ENCODE data around the gene BUD23. TPM values are rescaled to one million over a fixed set of nuclear protein-coding genes. Genes with fewer than 3 reads are reported as not detected.
A peak's percentile ranks its signal among the peaks of the same experiment; 100 is the strongest.

BUD23 gene
- total RNA-seq, 1 donor from 2014 or later, result 38.4 TPM

DNA sequence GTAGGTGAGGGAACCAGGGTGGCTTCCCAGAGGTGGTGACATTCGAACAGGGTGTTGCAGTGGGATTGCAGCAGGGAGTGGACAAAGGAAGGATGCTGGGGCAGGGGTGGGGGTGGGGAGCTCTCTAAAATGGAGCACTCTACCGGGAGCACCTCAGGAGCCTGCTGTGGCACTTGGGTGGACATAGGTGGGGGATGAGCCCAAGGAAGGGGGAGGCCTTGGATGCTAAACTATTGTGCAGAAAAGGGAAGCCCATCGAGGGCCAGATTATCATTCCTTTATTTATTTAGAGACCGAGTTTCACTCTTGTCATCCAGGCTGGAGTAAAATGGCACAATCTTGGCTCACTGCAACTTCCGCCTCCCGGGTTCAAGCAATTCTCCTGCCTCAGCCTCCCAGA, 39.4 kb downstream of the BUD23 start:
- no peak for DNase-seq
- no peak for ATAC-seq
- Histone ChIP-seq H3K36me3 (no peaks in the 10 kb centered on the region), H3K9me3 (no peaks in the 10 kb centered on the region), H3K27me3 (peaks cover 7% of the 10 kb centered on the region), H3K4me1 (peaks cover 17% of the 10 kb centered on the region), H3K4me3 (no peak overlapping the region), H3K27ac (no peak overlapping the region)
- TF ChIP-seq, protein P1, sequence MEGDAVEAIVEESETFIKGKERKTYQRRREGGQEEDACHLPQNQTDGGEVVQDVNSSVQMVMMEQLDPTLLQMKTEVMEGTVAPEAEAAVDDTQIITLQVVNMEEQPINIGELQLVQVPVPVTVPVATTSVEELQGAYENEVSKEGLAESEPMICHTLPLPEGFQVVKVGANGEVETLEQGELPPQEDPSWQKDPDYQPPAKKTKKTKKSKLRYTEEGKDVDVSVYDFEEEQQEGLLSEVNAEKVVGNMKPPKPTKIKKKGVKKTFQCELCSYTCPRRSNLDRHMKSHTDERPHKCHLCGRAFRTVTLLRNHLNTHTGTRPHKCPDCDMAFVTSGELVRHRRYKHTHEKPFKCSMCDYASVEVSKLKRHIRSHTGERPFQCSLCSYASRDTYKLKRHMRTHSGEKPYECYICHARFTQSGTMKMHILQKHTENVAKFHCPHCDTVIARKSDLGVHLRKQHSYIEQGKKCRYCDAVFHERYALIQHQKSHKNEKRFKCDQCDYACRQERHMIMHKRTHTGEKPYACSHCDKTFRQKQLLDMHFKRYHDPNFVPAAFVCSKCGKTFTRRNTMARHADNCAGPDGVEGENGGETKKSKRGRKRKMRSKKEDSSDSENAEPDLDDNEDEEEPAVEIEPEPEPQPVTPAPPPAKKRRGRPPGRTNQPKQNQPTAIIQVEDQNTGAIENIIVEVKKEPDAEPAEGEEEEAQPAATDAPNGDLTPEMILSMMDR (IDR thresholded peaks at IDR 0.05), result no peak
- intact Hi-C loops (cut with DNase I), result no loop called here

DNA sequence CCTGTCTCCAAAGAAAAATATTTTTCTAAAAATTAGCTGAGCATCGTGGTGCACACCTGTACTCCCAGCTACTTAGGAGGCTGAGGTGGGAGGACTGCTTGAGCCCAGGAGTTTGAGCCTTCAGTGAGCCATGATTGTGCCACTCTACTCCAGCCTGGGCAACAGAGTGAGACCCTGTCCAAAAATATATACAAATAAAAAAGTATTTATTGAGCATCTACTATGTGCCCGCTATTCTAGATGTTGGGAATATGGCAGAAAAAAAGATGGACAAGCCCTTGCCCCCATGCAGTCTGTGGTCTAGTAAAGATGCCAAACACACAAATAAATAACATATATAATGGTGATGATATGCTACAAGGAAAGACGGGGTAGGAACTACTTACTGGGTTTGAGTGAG, 40.4 kb downstream of the BUD23 start:
- intact Hi-C loops (cut with DNase I), result no loop called here
- no peak overlapping the region for H3K27ac ChIP-seq
- ATAC-seq, result no peak
- TF ChIP-seq, protein P1 (IDR thresholded peaks at IDR 0.05), result no peak
- H3K9me3 ChIP-seq, result no peaks in the 10 kb centered on the region
- H3K4me3 ChIP-seq, result no peak overlapping the region
- DNase-seq, result no peak
- peaks cover 7% of the 10 kb centered on the region for H3K4me1 ChIP-seq
- no peaks in the 10 kb centered on the region for H3K36me3 ChIP-seq
- peaks cover 7% of the 10 kb centered on the region for H3K27me3 ChIP-seq

DNA sequence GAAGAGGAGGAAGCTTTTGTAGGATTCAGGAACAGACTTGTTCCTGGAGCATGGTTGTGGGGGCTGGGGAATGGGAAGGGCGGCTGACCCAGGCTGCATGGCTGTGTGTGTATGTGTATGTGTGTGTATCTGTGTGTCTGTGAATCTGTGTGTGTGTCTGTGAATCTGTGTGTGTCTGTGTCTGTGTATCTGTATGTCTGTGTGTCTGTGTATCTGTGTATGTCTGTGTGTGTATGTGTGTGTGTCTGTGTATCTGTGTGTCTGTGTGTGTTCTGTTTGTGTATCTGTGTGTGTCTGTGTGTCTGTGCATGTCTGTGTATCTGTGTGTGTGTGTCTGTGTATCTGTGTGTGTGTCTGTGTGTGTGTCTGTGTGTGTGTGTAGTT, 42.7 kb downstream of the BUD23 start:
- ATAC-seq (peak; percentile 20), DNase-seq (no peak)
- no peaks in the 10 kb centered on the region for H3K9me3 ChIP-seq
- peaks cover 7% of the 10 kb centered on the region for H3K27me3 ChIP-seq
- no peaks in the 10 kb centered on the region for H3K36me3 ChIP-seq
- no peaks in the 10 kb centered on the region for H3K4me1 ChIP-seq
- H3K4me3 ChIP-seq, result no peak overlapping the region
- H3K27ac ChIP-seq, result no peak overlapping the region
- TF ChIP-seq, protein P1 (IDR thresholded peaks at IDR 0.05), result peak; percentile 4
- intact Hi-C loops (cut with DNase I), result loop anchor here (5.0 kb wide), 1 partner anchor 119 kb away; no protein-coding TSS in a partner anchor

DNA sequence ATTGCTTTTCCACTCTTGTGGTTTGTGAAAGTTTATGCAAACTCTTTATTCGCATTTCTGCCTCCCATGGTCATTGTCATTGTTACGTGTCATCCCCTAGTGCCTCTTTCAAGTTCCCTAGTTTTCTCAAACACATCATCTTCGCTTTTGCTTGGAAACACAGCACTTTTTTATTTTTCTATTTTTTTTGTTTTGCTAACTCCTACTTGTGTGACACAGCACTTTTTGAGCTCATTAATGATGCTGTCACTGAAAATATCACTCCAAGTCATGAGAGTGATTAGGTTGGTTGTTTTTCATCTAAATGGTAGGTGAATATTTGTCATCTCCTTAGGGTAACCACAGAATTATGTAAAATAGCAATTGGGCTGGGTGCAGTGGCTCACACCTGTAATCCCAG, 44.6 kb downstream of the BUD23 start:
- no peak overlapping the region for H3K27ac ChIP-seq
- H3K4me1 ChIP-seq, result no peaks in the 10 kb centered on the region
- no peaks in the 10 kb centered on the region for H3K9me3 ChIP-seq
- H3K4me3 ChIP-seq, result no peak overlapping the region
- H3K36me3 ChIP-seq, result no peaks in the 10 kb centered on the region
- H3K27me3 ChIP-seq, result peaks cover 7% of the 10 kb centered on the region
- DNase-seq, result no peak
- no peak for ATAC-seq
- TF ChIP-seq, protein P1 (IDR thresholded peaks at IDR 0.05), result no peak
- intact Hi-C loops (cut with DNase I), result loop anchor here (5.0 kb wide), 1 partner anchor 121 kb away; no protein-coding TSS in a partner anchor

DNA sequence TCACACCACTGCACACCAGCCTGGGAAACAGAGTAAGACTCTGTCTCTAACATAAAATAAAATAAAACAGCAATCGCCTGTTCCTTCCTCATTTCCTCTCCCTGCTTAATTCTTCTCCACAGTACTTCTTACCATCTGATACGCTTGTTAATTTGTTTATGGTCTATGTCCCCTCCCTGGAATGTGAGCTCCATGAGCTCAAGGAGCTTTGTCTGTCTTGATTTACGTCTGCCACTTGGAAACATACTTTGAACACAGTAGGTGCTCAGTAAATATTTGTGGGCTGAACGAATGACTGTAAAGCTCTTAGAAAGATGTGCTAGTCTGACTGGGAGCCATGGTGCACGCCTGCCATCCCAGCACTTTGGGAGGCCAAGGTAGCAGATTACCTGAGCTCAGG, 45.2 kb downstream of the BUD23 start:
- H3K9me3 ChIP-seq, result no peaks in the 10 kb centered on the region
- TF ChIP-seq, protein P1 (IDR thresholded peaks at IDR 0.05), result no peak
- ATAC-seq, result no peak
- DNase-seq, result no peak
- no peak overlapping the region for H3K4me3 ChIP-seq
- H3K4me1 ChIP-seq, result no peaks in the 10 kb centered on the region
- no peak overlapping the region for H3K27ac ChIP-seq
- H3K27me3 ChIP-seq, result peaks cover 7% of the 10 kb centered on the region
- H3K36me3 ChIP-seq, result no peaks in the 10 kb centered on the region
- intact Hi-C loops (cut with DNase I), result loop anchor here (5.0 kb wide), 1 partner anchor 121 kb away; no protein-coding TSS in a partner anchor

DNA sequence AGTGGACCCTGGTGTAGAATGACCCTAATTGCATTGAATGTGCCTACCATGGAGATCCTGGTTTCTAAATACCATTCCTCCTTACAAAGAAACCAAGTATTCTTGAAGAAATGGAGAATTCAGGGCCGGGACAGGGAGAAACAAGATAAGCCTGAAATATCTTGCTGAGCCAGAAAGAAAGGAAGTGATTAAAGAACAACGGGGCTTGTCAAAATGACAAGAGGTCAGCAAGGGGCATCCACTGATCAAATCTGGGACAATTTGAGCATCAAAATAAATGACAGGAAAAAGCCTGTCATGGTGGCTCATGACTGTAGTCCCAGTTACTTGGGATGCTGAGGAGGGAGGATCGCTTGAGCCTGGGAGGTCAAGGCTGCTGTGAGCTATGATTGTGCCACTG, 47.1 kb downstream of the BUD23 start:
- DNase-seq (no peak), ATAC-seq (no peak)
- Histone ChIP-seq H3K27me3 (peaks cover 7% of the 10 kb centered on the region), H3K4me3 (no peak overlapping the region), H3K27ac (no peak overlapping the region), H3K36me3 (no peaks in the 10 kb centered on the region), H3K9me3 (no peaks in the 10 kb centered on the region), H3K4me1 (no peaks in the 10 kb centered on the region)
- TF ChIP-seq, protein P1 (IDR thresholded peaks at IDR 0.05), result no peak
- intact Hi-C loops (cut with DNase I), result no loop called here

All from upper lobe of right lung (tissue), 1 donor.